GM21367 (cell line): Measurements from ENCODE around the gene PIMREG.

Experiments used
- ATAC-seq: cut with Tn5 transposase; IDR thresholded peaks from one replicate; pipeline ENCODE4 v1.9.1; 2021; ENCODE audit not compliant: unreplicated experiment

PIMREG gene

DNA sequence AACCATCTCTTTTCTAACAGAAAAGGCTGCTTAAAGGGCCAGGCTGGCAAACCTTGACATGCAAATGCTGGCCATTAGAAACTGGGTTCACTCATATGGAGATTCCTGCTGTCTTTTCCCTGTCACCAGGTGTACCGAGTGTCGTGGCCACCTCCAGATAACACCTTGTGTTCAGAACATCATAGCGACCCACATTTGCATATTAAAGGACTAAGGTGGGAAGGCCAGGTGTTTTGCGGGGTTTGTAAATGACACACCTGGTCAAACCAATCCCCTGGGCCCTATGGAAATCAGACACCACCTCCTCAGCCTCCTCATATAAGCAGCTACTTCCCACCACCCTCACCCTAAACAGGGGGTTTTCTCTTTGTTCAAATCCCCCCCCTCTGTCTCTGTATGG lies 6.8 kb upstream of the PIMREG start:
- no peak for ATAC-seq

DNA sequence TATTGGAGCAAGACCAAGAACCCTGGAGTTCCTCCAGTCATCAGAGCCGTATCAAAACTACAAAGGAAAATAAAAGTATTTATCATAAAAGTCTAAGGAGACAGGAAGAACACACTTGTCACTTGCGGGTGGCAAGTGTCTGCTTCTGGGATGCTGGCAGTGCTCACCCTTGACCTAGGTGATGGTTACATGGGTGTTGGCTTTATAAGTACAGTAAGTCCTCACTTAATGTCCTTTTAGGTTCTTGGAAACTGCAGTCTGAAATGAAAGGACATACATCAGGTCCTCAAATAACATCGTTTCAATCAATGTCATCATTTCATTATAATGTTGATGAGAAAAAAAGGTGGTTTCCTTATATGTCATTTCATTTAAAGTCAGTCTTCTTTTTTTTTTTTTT lies 6.3 kb upstream of the PIMREG start:
- ATAC-seq = no peak

DNA sequence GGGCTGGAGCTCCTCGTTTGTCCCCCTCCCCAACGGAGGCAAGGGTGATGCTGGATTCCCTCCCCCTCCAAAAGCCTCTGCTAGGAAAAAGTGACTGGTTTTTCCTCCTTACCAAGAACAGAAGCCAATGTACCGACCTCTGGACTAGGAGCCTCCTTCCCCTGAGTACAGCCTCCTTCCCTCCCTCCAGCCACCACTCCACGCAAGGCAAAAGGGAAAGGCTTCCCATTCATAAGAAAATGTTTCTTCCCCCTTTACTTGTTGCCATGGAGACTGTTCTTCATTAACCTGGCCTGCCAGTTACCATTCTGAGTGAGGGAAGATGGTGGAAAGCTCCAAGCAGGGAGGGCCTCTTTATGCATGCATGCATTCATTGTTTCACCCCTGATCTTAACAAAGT lies 4.3 kb upstream of the PIMREG start:
- no peak for ATAC-seq

DNA sequence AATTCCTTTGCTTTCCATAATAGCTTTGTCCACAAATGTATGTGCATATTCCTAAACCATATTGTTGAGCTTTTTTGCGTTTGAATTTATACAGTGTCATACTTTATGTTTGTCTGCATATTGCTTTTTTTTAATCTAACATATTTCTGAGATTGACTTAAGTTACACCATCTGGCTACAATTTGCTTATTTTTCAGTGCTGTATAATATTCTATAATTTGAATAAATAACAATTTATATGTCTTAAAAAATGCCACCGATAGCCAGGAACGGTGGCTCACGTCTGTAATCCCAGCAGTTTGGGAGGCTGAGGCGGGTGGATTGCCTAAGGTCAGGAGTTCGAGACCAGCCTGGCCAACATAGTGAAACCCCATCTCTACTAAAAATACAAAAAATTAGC lies 1.5 kb upstream of the PIMREG start:
- no peak for ATAC-seq

DNA sequence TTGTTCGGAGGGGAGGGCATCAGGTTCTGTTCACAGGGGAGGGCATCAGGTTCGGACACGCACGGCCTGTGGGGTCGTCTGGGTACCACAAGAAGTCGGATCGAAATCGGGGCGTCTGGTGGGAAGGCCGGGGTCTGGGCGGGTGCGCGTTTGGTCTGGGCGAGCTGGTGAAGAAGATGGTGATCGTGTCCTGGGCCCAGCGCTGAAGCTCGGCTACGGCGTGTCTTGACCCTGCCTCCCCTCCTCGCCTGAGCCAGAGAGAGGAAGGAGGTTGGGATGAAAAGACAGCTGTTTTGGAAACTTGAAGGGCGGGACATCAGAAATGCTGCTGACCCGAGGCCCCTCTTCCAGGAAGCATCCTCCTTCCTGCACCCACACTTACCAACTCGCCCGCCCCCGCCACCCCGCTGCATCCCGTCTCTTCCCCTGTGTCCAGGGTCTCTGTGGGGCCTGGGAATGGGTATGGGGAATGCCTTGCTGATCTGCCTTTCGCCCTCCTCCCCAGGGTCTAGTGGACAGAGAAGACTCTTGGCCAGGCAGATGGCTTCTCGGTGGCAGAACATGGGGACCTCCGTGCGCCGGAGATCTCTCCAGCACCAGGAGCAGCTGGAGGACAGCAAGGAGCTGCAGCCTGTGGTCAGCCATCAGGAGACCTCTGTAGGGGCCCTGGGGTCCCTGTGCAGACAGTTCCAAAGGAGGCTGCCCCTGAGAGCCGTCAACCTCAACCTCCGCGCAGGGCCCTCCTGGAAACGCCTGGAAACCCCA lies 498 bp downstream of the PIMREG start:
- ATAC-seq = no peak

DNA sequence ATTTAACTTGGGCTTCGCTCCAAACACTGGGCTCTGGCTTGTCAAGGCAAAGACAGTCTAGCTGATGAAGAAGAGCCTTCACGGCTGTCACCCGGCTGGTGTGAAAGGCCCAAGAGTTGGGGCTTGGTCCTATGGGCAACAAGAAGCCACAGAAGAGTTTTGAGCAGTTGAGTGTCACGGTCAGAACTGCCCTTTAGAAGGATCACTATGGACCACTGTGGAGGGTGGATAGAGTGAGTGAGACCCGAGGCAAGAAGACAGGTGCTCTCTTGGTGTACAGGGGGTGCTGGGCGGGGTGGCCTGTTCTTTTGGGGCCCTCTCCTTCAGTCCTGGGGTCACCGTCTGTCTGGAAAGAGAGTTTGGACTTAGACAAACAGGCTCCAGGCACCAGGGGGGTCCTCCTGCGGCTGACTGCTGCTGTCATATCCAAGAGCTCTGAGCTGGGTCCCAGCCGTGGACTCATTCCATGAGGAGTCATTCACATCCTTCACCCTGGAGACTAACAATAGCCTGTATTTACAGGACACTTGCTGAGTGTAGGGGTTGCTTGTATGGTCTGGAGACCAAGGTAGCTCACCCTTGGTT lies 2.4 kb downstream of the PIMREG start:
- no peak for ATAC-seq

DNA sequence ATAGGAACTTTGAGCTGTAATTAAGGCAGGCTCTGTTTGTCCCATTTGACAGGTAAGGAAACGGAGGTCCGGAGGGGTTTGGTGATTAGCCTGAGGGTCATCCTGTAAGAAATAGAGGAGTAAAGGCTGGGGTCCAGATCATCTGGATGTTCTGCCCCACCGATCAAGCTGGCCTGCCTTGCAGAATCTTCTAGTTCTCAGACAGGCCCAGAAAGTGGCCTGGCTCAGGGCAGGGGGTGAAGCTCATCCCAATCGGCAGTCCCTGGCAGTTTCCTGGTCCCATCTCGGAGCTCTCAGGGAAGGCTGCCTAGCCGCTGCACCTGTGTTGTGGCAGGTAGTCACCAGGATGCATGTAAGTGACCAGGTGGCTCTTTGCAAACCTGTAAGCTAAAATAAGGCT lies 4.2 kb downstream of the PIMREG start:
- ATAC-seq = no peak

DNA sequence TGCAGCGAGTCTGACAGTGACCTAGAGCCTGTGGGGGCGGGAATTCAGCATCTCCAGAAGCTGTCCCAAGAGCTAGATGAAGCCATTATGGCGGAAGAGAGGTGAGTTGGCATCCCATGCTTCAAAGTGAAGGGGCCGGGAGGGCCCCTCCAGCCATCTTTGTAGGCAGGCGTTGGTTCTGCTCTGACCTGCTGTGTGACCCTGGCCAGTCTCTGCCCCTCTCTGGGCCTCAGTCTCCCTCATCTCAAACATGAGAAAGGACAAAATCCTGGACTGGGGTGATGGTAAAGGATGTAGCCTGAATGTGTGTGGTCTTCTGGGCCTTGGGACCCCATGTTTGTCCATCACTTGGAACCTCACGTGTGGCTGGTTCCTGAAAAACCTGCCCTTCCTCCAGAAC lies 5.1 kb downstream of the PIMREG start:
- ATAC-seq = no peak

DNA sequence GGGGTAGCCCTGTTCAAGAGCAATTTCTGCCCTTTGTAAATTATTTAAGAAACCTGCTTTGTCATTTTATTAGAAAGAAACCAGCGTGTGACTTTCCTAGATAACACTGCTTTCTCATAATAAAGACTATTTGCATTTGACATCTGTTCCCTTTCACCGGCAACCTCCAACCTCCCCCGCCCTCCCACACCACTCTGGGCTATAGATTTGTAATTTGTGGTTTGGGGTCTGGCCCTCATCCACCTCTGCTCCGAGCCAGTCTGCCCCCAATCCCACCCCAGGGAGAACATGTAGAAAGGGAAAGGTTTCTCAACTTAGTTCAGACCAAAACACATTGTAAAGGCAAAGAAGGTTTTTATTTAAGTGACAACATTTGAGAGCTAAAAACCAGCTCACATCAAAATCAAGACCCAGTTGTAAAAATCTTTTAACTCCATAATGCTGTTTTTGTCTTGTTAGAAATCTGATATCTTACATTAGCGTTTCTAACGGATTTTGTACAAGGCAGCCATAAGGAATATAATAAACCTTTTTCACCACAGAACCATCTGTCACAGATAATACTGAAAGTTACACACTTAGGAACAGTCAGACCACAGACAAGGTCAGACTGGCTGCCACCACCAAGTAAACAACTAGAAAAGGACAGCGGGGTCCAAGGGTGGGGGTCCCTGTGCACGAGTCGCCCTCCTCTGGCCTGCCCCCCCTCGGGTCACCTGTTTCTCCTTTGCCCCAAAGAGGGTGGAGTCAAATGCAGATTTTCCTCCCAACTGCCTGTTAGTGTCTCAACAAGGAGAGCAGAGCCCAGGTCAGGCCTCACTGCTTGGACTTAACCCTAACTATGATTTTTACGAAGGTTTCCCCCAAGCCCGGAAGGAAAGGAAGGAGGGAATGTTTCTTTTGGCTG lies 6.9 kb downstream of the PIMREG start:
- ATAC-seq = no peak

DNA sequence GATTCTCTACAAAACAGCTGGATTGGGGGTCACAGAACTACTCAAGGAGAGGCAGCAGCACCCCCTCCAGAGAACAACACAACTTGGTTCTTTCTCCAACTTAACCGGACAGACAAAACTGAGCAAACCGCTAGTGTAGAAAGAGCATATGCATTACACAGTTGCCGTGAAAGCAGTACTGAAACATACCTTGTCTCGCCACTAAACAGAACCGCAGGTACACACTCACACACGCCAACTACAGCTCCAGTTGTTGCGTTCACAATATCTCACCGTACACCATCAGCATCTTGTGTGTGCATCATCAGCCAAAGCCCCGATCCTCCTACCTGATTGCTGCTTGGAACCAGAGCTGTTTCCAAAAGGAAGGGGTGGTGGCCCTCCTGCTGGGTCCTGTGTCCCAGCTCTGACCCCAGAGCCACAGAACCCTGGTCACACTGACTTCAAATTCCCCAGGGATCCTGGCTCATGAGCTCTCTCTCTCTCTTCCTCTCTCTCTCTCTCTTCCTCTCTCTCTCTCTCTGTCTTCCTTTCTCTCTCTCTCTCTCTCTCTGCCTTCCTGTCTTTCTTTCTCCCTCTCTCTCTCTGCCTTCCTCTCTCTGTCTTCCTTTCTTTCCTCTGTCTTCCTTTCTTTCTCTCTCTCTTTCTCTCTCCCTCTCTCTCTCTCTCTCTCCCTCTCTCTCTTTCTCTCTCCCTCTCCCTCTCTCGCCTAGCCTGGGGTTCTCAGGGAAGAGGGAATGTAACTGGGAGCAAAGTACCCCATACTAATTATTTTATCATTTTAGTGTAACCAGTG lies 8.4 kb downstream of the PIMREG start:
- no peak for ATAC-seq

DNA sequence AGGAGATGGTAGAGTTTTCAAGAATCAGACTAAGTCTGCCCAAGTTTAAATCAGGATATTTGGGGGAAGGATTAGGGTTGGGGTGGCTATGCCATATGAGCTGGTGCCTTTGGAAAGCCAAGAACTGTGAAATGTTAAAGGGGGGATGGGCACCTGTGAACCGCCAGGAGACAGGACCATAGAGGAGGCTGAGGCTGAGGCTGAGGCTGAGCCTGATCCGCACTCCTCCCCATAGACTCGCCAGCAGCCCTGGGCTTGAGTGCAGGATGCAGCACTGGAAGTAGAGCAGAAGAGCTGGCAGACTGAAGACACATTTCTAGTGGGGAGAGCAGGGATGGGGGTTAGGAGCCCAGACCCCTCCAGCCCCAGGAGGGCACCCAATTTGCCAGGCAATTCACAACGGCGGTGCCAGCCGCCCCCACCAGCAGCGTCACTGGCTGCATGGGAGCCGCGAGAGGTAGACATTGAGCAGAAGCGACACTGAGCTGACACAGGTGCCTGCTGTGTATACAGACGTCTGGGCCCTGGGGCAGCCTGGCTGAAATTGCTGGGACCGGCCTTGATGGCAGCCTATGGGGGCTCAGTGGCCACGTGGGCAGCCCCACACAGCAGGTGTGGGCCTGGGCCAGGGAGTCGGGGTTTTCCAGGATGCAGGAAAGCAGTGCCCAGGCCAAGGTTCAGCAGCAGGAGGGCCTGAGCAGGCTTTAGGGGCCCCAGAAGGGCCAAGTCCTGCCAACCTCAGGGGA lies 9.2 kb downstream of the PIMREG start:
- no peak for ATAC-seq

DNA sequence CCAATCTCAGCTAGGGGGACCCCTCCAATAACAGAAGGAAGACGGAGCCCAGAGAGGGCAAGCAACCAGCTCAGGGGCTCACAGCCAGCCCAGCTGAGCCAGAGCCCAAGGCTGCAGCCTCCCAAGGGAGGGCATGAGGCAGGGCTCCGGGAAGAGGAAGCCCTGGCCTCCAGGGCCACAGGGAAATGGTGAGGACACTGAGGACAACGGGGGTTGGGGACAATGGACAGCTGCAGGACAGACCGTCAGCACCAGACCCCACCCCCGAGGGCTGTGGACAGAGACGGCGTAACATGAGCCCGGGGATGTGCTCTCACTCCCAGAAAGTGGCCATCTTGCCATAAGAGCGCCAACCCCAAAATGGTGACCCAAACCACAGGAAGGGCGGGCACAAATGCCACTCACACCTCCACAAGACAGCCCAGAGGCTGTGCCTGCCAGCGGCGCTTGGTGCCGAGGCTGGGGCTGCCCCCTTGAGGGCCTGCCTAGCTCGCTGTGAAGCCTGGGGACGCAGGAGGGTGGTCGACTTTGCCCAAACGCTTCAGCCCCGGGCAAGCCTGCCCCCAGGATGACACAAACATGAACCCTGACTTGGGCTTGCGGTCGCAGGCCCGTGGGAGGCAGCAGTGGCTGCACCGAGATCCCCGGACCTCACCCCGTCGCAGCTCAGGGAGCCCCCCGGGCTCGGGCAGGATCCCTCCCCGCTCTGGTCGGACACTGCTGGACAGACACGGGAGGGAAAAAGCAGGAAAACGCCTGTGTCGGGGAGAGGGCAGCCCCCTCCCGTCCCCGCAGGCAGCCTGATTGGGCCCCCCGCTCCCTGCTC lies 10.5 kb downstream of the PIMREG start:
- no peak for ATAC-seq

DNA sequence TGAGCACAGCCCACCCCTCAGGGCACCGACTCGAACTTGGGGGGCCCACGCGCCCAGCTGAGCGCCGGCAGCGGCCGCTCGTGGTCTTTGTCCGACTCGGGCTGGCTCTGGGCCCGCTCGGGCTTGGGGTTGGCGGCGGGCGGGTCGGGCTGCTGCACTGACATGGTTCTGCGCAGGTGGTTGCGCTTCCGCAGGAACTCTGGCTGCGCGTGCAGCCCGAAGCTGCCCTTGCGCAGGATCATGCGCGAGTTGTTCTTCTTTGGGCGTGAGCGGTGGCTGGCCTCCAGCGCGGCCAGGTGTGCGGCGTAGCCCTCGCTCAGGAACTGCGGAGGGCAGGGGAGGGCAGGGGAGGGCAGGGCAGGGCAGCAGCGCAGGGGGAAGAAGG lies 11.1 kb downstream of the PIMREG start:
- ATAC-seq = no peak

DNA sequence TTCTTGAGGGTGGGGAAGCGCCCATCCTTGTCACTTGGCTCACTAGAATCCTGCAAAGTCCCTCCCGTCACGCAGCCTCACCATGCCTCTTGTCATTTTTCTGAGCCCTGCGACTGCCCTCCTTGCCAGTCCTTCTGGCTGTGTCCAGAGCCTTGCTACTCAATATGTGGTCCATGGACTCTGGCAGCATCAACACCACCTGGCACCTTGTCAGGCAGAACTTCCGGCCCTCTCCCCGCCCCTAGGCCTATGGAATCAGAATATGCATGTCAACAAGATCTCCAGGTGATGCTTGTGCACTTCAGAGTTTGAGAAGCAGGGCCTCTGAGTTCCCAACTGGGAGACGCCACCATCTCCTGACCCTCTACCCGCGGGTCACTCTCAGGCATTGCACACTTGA lies 12.1 kb downstream of the PIMREG start:
- ATAC-seq = no peak

DNA sequence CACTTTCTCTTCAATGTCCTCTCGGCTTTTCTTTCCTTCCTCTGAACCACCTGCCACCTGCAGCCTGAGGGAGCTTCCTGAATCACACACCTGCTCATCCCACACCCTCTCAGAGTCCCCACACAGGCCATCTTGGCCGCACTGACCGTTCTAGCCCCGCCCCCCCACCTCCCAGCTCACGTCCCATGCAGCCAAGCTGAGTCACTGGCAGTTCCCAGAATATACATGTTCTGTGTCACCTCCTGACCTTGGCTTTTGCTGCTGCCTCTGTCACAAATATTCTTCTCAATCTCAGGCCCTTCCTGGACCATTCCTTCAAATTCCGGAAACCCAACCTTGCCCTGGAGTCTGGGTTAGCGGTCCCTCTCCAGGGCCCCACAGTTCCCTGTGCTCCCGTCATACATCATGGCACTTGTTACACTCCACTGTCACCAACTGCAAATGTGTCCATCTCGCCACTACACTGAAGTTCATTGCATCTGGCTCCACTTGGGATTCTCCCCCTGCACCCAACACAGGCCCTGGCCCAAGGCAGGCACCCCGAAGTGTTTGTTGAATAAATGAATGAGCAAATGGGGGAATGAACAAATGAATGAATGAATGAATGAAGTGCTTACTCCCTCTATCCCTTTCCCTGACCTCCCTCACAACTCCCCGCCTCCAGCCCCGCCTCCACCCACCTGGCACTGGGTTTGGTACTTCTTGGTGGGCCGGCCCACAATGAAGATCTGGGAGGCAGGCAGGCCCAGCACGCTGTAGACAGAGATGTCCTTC lies 12.8 kb downstream of the PIMREG start:
- ATAC-seq = no peak

DNA sequence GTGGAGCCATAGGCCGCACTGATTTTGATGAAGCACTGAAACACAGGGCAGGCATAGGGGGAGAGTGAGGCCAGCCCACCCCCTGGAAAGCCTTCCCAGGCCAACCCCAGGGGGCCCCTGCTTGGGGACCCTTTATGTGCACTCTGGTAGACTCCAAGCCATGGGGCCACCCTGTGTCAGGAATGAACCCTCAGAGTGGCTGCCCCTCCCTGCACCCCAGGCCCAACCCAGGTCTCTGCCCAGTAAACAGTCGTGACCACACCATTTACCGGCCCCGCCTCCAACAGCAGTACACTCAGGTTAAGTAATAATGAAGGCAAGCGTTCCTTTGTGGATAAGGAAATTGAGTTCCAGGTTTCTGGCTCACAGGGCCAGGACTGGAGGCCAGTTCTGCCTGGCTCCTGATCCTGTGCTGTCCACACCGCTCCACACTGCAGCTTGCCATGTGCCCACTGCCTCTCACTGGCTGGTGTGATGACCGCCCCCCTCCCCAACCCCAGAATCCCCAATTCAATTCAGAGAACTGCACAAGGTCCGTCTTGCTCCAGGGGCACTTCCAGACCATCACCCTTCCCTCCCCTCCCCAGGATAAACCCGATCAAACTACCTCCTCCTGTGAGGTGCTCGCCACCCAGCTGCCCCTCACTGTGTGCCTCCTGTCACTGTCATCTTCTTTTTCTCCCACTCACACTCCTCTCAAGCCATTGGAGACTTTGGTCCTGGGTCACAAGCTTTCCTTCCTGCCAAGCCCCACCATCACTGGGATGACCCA lies 13.6 kb downstream of the PIMREG start:
- ATAC-seq = no peak

DNA sequence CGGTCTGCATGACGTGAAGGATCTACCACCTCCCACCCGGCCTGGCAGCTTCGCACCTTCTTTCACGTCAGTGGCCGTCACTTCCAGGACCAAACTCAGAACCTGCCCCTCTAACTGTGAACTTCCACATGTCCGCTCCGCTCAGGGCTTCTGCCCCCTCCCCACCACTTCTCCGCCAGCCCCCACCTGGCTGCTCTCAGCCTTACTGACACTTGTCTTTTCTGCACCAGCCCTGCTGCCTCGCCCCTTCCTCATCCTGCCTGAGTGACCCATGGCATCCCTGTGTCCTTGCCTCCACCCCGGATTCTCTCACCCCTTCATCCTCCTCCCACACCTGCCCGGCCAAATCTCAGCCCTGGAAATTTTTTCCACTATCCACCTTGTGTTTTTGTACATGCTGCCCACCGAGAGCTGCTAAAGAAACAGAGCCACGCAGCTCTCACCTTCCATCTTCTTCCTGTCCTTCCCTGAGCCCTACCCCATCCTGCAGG lies 14.2 kb downstream of the PIMREG start:
- ATAC-seq = no peak
